ENCODE measurements around the gene TGFB2. TPM values are rescaled to one million over a fixed set of nuclear protein-coding genes. Genes with fewer than 3 reads are reported as not detected.

Gene TGFB2
- total RNA-seq, 1 experiment from 2014 or later = 0.34 TPM

DNA sequence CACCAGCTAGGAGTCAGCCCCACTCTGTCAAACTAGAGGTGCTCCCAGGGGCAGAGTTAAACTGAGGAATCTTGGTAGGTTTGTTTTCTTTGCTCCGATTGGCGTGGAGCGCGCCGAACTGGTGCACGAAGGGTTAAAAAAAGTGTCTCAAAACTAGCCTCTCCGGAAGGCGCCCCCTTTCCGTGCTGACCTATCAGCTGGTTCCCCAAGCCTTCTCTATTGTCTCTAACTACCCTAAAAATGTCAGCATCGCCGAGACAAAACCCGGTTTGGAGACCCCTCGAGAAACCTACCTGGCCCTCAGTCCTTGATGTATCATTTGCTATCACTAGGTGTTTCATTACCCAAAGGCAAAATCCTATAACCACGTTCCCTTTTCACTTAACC, 2.2 kb downstream of the TGFB2 start (continued):
- TF ChIP-seq POLR2AphosphoS5 (IDR thresholded peaks at IDR 0.05; ENCODE audit: low read depth, low read length) (no peak), SRF (IDR thresholded peaks at IDR 0.05; ENCODE audit: low read depth) (no peak), SIN3A (IDR thresholded peaks at IDR 0.05; ENCODE audit: low read depth) (no peak), ELF1 (IDR thresholded peaks at IDR 0.05; ENCODE audit: borderline replicate concordance, low read depth) (no peak), YY1 (IDR thresholded peaks at IDR 0.05; ENCODE audit: extremely low read depth, insufficient replicate concordance, low read depth, low read length) (no peak), EZH2 (IDR thresholded peaks at IDR 0.05) (no peak), SP1 (IDR thresholded peaks at IDR 0.05; ENCODE audit: low read depth) (no peak), TCF7L2 (IDR thresholded peaks at IDR 0.05; ENCODE audit: borderline replicate concordance, extremely low read depth, insufficient read depth, insufficient read length) (no peak)
- TF ChIP-seq, protein P1, sequence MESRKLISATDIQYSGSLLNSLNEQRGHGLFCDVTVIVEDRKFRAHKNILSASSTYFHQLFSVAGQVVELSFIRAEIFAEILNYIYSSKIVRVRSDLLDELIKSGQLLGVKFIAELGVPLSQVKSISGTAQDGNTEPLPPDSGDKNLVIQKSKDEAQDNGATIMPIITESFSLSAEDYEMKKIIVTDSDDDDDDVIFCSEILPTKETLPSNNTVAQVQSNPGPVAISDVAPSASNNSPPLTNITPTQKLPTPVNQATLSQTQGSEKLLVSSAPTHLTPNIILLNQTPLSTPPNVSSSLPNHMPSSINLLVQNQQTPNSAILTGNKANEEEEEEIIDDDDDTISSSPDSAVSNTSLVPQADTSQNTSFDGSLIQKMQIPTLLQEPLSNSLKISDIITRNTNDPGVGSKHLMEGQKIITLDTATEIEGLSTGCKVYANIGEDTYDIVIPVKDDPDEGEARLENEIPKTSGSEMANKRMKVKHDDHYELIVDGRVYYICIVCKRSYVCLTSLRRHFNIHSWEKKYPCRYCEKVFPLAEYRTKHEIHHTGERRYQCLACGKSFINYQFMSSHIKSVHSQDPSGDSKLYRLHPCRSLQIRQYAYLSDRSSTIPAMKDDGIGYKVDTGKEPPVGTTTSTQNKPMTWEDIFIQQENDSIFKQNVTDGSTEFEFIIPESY (IDR thresholded peaks at IDR 0.05; ENCODE audit: extremely low read depth, insufficient replicate concordance, low read length) = no peak

DNA sequence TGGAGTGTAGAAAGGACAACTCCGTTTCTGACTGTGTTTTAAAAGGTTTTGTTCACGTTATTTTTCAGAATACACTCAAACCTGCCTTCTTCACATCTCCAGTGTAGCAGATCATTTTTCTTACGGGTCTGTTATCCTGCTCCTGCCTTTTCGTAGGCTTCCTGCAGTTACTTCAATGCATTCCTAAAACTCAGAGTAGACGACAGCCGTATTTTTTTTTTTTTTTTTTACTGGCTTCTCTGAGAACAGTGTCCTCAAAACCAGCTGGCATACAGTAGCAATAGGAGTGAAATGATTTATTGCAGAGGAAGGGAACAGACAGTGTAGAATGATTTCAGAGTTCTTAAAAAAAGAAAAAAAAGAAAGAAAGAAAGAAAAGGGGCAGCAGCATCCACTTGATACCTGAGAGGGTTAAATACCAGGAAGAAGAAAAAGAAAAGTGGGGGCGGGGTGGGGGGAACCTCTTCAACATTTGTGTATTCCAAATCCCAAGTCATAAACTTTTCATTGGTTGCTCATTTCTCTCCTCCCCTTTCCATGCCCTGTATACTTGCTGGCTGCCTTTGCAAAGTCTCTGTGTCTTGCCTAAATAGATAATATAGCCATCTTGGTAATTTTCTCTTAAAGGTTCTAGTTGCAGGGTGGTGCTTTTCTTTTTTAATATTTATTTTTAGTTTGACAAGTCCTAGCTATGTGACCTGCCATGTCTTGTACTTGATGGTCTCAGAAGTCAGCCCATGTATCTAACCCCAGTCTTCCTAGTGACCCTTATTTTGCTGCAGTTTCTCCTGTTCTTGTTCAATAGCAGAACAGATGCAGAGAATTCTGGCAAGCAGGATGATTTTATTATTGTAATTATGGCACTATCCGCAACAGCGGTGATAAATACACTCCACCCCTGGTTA, 2.8 kb downstream of the TGFB2 start:
- H3K36me3 ChIP-seq (ENCODE audit: control insufficient read depth in 1 of 2, insufficient read depth in 2 of 2, low read length in 2 of 2) = no peaks in the 10 kb centered on the region
- POLR2A ChIA-PET = no interaction called here
- peaks cover 0 to 8% of the 10 kb centered on the region in 2 experiments; a peak in 2 of 4 replicates for H3K4me1 ChIP-seq (ENCODE audit: control insufficient read depth in 1 of 2, insufficient read depth in 2 of 2, low read length in 2 of 2)
- no peak overlapping the region for H3K27ac ChIP-seq (ENCODE audit: low read depth, low read length)
- no peak overlapping the region for H3K9ac ChIP-seq (ENCODE audit: low read length)
- DNase-seq (ENCODE audit: low read depth, low spot score) = no peak
- no peak overlapping the region for H3K4me2 ChIP-seq (ENCODE audit: low read length)
- BruUV-seq (replicated peaks) = no TSS peak
- no peaks in the 10 kb centered on the region for H3K9me2 ChIP-seq (ENCODE audit: insufficient read depth)
- no peak overlapping the region for H2AFZ ChIP-seq (ENCODE audit: low read depth, low read length, poor library complexity, severe bottlenecking)
- no peak overlapping the region for H3K4me3 ChIP-seq (replicated peaks in 1 of 2; ENCODE audit: low read depth in 1 of 2, low read length in 2 of 2)
- intact Hi-C loops (cut with micrococcal nuclease) = no loop called here
- H3K79me2 ChIP-seq (ENCODE audit: insufficient read depth, low read length) = no peaks in the 10 kb centered on the region
- CTCF ChIA-PET = interaction anchor here (2.2 kb wide), 1 partner anchor 9 kb away, joined by 6 read pairs; no protein-coding TSS in a partner anchor
- H3K27me3 ChIP-seq (ENCODE audit: insufficient read depth, low read length) = no peaks in the 10 kb centered on the region
- RAD21 ChIA-PET (ENCODE audit: low non-redundant PET in 1 of 2, low total read pairs in 2 of 2, uncharacterized antibody in 2 of 2, unreplicated experiment in 2 of 2) = no interaction called here
- H3K9me3 ChIP-seq (ENCODE audit: control insufficient read depth in 1 of 2, insufficient read depth in 1 of 2, low read depth in 1 of 2, low read length in 2 of 2) = no peaks in the 10 kb centered on the region
- no peak for ATAC-seq
- no peaks in the 10 kb centered on the region for H4K20me1 ChIP-seq (ENCODE audit: insufficient read depth)
- TF ChIP-seq, protein P2, sequence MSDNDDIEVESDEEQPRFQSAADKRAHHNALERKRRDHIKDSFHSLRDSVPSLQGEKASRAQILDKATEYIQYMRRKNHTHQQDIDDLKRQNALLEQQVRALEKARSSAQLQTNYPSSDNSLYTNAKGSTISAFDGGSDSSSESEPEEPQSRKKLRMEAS (IDR thresholded peaks at IDR 0.05) = no peak
- no peak for TF ChIP-seq FOSL1 (IDR thresholded peaks at IDR 0.05; ENCODE audit: low read depth)
- no peak for TF ChIP-seq SIN3A (IDR thresholded peaks at IDR 0.05; ENCODE audit: low read depth)
- TF ChIP-seq POLR2AphosphoS5 (IDR thresholded peaks at IDR 0.05; ENCODE audit: low read depth, low read length) = no peak
- TF ChIP-seq, protein P3, sequence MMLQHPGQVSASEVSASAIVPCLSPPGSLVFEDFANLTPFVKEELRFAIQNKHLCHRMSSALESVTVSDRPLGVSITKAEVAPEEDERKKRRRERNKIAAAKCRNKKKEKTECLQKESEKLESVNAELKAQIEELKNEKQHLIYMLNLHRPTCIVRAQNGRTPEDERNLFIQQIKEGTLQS (IDR thresholded peaks at IDR 0.05) = no peak
- no peak for TF ChIP-seq JUND (IDR thresholded peaks at IDR 0.05)
- no peak for TF ChIP-seq ZNF274 (IDR thresholded peaks at IDR 0.05; ENCODE audit: low read depth, low read length)
- TF ChIP-seq SP1 (IDR thresholded peaks at IDR 0.05; ENCODE audit: low read depth) = no peak
- no peak for TF ChIP-seq ZFX (IDR thresholded peaks at IDR 0.05)
- no peak for TF ChIP-seq EGR1 (IDR thresholded peaks at IDR 0.05; ENCODE audit: low read depth)
- TF ChIP-seq, protein P1 (IDR thresholded peaks at IDR 0.05; ENCODE audit: extremely low read depth, insufficient replicate concordance, low read length) = no peak
- no peak for TF ChIP-seq CEBPB (IDR thresholded peaks at IDR 0.05; ENCODE audit: low read depth)
